ENCODE measurements around the gene PBX1.

DNA sequence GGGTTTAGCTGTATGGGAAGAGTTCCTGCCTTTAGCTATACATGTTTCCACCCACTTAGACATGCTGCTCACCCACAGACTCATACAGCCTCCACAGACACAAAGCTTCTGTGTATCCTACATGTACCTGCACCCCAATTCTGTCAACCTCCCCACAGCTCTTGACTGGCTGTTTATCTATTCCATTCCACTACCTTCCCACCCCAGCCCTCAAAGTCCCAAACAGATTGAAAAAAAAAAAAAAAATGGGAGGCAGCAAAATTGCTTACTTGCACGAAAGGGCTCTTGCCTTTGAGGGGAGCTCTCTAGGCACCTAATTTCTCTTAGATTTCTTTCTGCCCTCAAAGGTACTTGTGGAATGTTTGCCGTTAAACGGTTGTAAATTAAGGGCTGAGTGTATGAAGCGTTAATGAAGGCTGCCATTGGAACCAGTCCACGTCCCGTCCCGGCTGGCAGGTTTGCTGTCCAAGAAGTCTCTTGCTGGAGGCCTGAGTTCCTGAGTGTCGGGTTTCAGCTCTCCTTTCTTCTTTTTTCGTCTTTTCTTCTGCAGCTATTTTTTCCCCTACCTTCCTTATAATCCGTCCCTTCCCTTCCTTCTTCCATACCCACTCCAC, 43.6 kb downstream of the PBX1 start:
- TF ChIP-seq, protein P1, sequence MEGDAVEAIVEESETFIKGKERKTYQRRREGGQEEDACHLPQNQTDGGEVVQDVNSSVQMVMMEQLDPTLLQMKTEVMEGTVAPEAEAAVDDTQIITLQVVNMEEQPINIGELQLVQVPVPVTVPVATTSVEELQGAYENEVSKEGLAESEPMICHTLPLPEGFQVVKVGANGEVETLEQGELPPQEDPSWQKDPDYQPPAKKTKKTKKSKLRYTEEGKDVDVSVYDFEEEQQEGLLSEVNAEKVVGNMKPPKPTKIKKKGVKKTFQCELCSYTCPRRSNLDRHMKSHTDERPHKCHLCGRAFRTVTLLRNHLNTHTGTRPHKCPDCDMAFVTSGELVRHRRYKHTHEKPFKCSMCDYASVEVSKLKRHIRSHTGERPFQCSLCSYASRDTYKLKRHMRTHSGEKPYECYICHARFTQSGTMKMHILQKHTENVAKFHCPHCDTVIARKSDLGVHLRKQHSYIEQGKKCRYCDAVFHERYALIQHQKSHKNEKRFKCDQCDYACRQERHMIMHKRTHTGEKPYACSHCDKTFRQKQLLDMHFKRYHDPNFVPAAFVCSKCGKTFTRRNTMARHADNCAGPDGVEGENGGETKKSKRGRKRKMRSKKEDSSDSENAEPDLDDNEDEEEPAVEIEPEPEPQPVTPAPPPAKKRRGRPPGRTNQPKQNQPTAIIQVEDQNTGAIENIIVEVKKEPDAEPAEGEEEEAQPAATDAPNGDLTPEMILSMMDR (IDR thresholded peaks at IDR 0.05): no peak
- no peak for TF ChIP-seq SMAD3 (CRISPR knock-in tag; IDR thresholded peaks at IDR 0.05; ENCODE audit: borderline replicate concordance)
- no peak for TF ChIP-seq PRRX2 (CRISPR knock-in tag; IDR thresholded peaks at IDR 0.05)
- TF ChIP-seq TEAD4 (CRISPR knock-in tag; IDR thresholded peaks at IDR 0.05): no peak
- TF ChIP-seq NR2C2 (CRISPR knock-in tag; IDR thresholded peaks at IDR 0.05): no peak
- TF ChIP-seq, protein P2, sequence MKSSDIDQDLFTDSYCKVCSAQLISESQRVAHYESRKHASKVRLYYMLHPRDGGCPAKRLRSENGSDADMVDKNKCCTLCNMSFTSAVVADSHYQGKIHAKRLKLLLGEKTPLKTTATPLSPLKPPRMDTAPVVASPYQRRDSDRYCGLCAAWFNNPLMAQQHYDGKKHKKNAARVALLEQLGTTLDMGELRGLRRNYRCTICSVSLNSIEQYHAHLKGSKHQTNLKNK (CRISPR knock-in tag; IDR thresholded peaks at IDR 0.05): no peak
- TF ChIP-seq SP1 (CRISPR knock-in tag; conservative IDR thresholded peaks at IDR 0.05): no peak
- no peak for TF ChIP-seq ELF4 (CRISPR knock-in tag; IDR thresholded peaks at IDR 0.05; ENCODE audit: low read depth)
- no peak for TF ChIP-seq ATF1 (CRISPR knock-in tag; IDR thresholded peaks at IDR 0.05)
- TF ChIP-seq, protein P3, sequence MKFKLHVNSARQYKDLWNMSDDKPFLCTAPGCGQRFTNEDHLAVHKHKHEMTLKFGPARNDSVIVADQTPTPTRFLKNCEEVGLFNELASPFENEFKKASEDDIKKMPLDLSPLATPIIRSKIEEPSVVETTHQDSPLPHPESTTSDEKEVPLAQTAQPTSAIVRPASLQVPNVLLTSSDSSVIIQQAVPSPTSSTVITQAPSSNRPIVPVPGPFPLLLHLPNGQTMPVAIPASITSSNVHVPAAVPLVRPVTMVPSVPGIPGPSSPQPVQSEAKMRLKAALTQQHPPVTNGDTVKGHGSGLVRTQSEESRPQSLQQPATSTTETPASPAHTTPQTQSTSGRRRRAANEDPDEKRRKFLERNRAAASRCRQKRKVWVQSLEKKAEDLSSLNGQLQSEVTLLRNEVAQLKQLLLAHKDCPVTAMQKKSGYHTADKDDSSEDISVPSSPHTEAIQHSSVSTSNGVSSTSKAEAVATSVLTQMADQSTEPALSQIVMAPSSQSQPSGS (CRISPR knock-in tag; IDR thresholded peaks at IDR 0.05; ENCODE audit: borderline replicate concordance, low read depth): no peak
- TF ChIP-seq, protein P4, sequence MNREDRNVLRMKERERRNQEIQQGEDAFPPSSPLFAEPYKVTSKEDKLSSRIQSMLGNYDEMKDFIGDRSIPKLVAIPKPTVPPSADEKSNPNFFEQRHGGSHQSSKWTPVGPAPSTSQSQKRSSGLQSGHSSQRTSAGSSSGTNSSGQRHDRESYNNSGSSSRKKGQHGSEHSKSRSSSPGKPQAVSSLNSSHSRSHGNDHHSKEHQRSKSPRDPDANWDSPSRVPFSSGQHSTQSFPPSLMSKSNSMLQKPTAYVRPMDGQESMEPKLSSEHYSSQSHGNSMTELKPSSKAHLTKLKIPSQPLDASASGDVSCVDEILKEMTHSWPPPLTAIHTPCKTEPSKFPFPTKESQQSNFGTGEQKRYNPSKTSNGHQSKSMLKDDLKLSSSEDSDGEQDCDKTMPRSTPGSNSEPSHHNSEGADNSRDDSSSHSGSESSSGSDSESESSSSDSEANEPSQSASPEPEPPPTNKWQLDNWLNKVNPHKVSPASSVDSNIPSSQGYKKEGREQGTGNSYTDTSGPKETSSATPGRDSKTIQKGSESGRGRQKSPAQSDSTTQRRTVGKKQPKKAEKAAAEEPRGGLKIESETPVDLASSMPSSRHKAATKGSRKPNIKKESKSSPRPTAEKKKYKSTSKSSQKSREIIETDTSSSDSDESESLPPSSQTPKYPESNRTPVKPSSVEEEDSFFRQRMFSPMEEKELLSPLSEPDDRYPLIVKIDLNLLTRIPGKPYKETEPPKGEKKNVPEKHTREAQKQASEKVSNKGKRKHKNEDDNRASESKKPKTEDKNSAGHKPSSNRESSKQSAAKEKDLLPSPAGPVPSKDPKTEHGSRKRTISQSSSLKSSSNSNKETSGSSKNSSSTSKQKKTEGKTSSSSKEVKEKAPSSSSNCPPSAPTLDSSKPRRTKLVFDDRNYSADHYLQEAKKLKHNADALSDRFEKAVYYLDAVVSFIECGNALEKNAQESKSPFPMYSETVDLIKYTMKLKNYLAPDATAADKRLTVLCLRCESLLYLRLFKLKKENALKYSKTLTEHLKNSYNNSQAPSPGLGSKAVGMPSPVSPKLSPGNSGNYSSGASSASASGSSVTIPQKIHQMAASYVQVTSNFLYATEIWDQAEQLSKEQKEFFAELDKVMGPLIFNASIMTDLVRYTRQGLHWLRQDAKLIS (CRISPR knock-in tag; IDR thresholded peaks at IDR 0.05; ENCODE audit: borderline replicate concordance): no peak
